HEK293 (cell line): ENCODE measurements around the gene ZNF473.
A peak's percentile ranks its signal among the peaks of the same experiment; 100 is the strongest.

Experiments
- CTCF ChIA-PET: fragments of 350-600 bp; formaldehyde crosslinking; extraction: SDS; loops from one replicate; lab custom pipeline; 2021; ENCODE audit warnings: antibody characterized with exemption; lab: Yijun Ruan, JAX
- POLR2A ChIA-PET: fragments of 300-600 bp; formaldehyde crosslinking; extraction: SDS; loops from one replicate; lab custom pipeline; 2020; ENCODE audit warnings: antibody characterized with exemption, inconsistent platforms; lab: Yijun Ruan, JAX
- H3K27ac ChIP-seq: fragments of 200-500 bp; sonication (Bioruptor generic); 2 replicates; pipeline ENCODE4 v1.5.1; 2014; ENCODE audit warnings: low read depth, low read length, control low read depth, inconsistent platforms; ENCODE audit errors: extremely low read depth
- H3K36me3 ChIP-seq, 2 experiments: fragments of 200-500 bp in 1 of 2; sonication (Bioruptor generic) in 1 of 2; 1 replicate in 1 of 2; 2 replicates in 1 of 2; pipeline ENCODE4 v1.5.1; 2014 to 2017; ENCODE audit warnings: inconsistent platforms in 2 of 2, low read length in 2 of 2; ENCODE audit not compliant: control insufficient read depth in 2 of 2, insufficient read depth in 1 of 2
- H3K4me1 ChIP-seq: fragments of 200-500 bp; sonication (Bioruptor generic); 2 replicates; pipeline ENCODE4 v1.5.1; 2014; ENCODE audit warnings: mild to moderate bottlenecking, low read length, inconsistent platforms; ENCODE audit not compliant: control insufficient read depth, insufficient read depth
- H3K4me3 ChIP-seq: 2 replicates; pipeline ENCODE4 v1.5.1; 2011; ENCODE audit warnings: low read depth, mild to moderate bottlenecking, control low read depth, low read length, moderate library complexity
- H3K9me3 ChIP-seq: fragments of 200-500 bp; sonication (Bioruptor generic); 2 replicates; pipeline ENCODE4 v1.5.1; 2014; ENCODE audit warnings: low read depth, low read length, inconsistent platforms; ENCODE audit not compliant: control insufficient read depth, insufficient read depth
- GFI1B ChIP-seq: fragments of 450-650 bp; formaldehyde crosslinking; IDR thresholded peaks from 2 replicates; pipeline ENCODE4 v1.5.1; 2016; ENCODE audit warnings: missing biosample characterization, missing genetic modification characterization
- GLIS1 ChIP-seq: fragments of 450-650 bp; formaldehyde crosslinking; IDR thresholded peaks from 2 replicates; pipeline ENCODE4 v1.5.1; 2016; ENCODE audit warnings: missing biosample characterization, missing genetic modification characterization
- IKZF3 ChIP-seq: fragments of 450-650 bp; IDR thresholded peaks from 2 replicates; pipeline ENCODE4 v1.5.0; 2018; ENCODE audit warnings: missing biosample characterization, mild to moderate bottlenecking, missing genetic modification characterization, moderate library complexity
- OVOL3 ChIP-seq: fragments of 450-650 bp; formaldehyde crosslinking; IDR thresholded peaks from 2 replicates; pipeline ENCODE4 v1.5.1; 2016; ENCODE audit warnings: missing biosample characterization, missing genetic modification characterization
- SCRT1 ChIP-seq: fragments of 450-650 bp; formaldehyde crosslinking; IDR thresholded peaks from 2 replicates; pipeline ENCODE4 v1.5.1; 2016; ENCODE audit warnings: missing biosample characterization, missing genetic modification characterization, borderline replicate concordance
- WT1 ChIP-seq: fragments of 450-650 bp; formaldehyde crosslinking; IDR thresholded peaks from 2 replicates; pipeline ENCODE4 v1.5.1; 2016; ENCODE audit warnings: missing biosample characterization, missing genetic modification characterization
- ZEB2 ChIP-seq: fragments of 450-650 bp; formaldehyde crosslinking; IDR thresholded peaks from 2 replicates; pipeline ENCODE4 v1.5.1; 2016; ENCODE audit warnings: missing biosample characterization, missing genetic modification characterization
- ZNF121 ChIP-seq: fragments of 450-650 bp; formaldehyde crosslinking; IDR thresholded peaks from 2 replicates; pipeline ENCODE4 v1.5.1; 2016; ENCODE audit warnings: missing biosample characterization, missing genetic modification characterization
- ZNF138 ChIP-seq: fragments of 450-650 bp; formaldehyde crosslinking; IDR thresholded peaks from 2 replicates; pipeline ENCODE4 v1.5.1; 2016; ENCODE audit warnings: missing biosample characterization, missing genetic modification characterization, borderline replicate concordance
- ZNF175 ChIP-seq: fragments of 450-650 bp; formaldehyde crosslinking; IDR thresholded peaks from 2 replicates; pipeline ENCODE4 v1.5.1; 2016; ENCODE audit warnings: missing biosample characterization, missing genetic modification characterization
- ZNF2 ChIP-seq: fragments of 450-650 bp; formaldehyde crosslinking; IDR thresholded peaks from 2 replicates; pipeline ENCODE4 v1.5.1; 2016; ENCODE audit warnings: missing biosample characterization, missing genetic modification characterization
- ZNF214 ChIP-seq: fragments of 450-650 bp; formaldehyde crosslinking; IDR thresholded peaks from 2 replicates; pipeline ENCODE4 v1.5.1; 2017; ENCODE audit warnings: missing biosample characterization, mild to moderate bottlenecking, missing genetic modification characterization, borderline replicate concordance
- ZNF221 ChIP-seq: fragments of 450-650 bp; formaldehyde crosslinking; IDR thresholded peaks from 2 replicates; pipeline ENCODE4 v1.5.1; 2017; ENCODE audit warnings: missing biosample characterization, missing genetic modification characterization, borderline replicate concordance
- ZNF416 ChIP-seq: fragments of 450-650 bp; formaldehyde crosslinking; IDR thresholded peaks from 2 replicates; pipeline ENCODE4 v1.5.1; 2016; ENCODE audit warnings: missing biosample characterization, missing genetic modification characterization
- ZNF548 ChIP-seq: fragments of 450-650 bp; formaldehyde crosslinking; IDR thresholded peaks from 2 replicates; pipeline ENCODE4 v1.5.1; 2016; ENCODE audit warnings: missing biosample characterization, missing genetic modification characterization
- ZNF585B ChIP-seq: fragments of 450-650 bp; formaldehyde crosslinking; IDR thresholded peaks from 2 replicates; pipeline ENCODE4 v1.5.1; 2016; ENCODE audit warnings: missing biosample characterization, missing genetic modification characterization
- TF ChIP-seq, protein P1 (sequence below): fragments of 450-650 bp; formaldehyde crosslinking; IDR thresholded peaks from 2 replicates; pipeline ENCODE4 v1.5.1; 2016; ENCODE audit warnings: missing biosample characterization, missing genetic modification characterization
- TF ChIP-seq, protein P2 (sequence below): fragments of 450-650 bp; formaldehyde crosslinking; IDR thresholded peaks from 2 replicates; pipeline ENCODE4 v1.5.1; 2016; ENCODE audit warnings: missing biosample characterization, missing genetic modification characterization
- TF ChIP-seq, protein P3 (sequence below): fragments of 450-650 bp; formaldehyde crosslinking; IDR thresholded peaks from 2 replicates; pipeline ENCODE4 v1.5.1; 2017; ENCODE audit warnings: missing biosample characterization, missing genetic modification characterization
- TF ChIP-seq, protein P4 (sequence below): fragments of 450-650 bp; formaldehyde crosslinking; IDR thresholded peaks from 2 replicates; pipeline ENCODE4 v1.5.0; 2017; ENCODE audit warnings: missing biosample characterization, missing genetic modification characterization, borderline replicate concordance
- TF ChIP-seq, protein P5 (sequence below): fragments of 450-650 bp; formaldehyde crosslinking; IDR thresholded peaks from 2 replicates; pipeline ENCODE4 v1.5.1; 2017; ENCODE audit warnings: missing biosample characterization, mild to moderate bottlenecking, missing genetic modification characterization, moderate library complexity

Gene ZNF473

DNA sequence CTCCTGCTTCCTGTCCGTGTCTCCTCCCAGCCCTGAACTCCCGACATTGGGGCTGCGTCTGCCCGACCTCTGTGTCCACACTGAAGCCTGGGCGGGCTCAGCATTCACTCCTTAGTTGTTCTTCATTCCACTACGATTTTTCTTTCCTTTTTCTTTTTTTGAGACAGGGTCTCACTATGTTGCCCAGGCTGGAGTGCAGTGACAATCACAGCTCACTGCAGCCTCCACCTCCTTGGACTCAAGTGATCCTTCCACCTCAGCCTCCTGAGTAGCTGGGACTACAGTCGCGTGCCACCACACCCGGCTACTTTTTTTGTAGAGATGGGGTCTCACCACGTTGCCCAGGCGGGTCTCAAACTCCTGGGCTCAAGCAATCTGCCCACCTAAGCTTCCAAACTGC is 41.3 kb upstream of the ZNF473 start:
- POLR2A ChIA-PET, result no interaction called here
- CTCF ChIA-PET, result interaction anchor here (0.6 to 7.9 kb wide), 18 partner anchors 8 to 200 kb away, joined by 3 to 99 read pairs (median 4); partner anchors contain the start of gene ZNF473
- no peak overlapping the region for H3K27ac ChIP-seq

DNA sequence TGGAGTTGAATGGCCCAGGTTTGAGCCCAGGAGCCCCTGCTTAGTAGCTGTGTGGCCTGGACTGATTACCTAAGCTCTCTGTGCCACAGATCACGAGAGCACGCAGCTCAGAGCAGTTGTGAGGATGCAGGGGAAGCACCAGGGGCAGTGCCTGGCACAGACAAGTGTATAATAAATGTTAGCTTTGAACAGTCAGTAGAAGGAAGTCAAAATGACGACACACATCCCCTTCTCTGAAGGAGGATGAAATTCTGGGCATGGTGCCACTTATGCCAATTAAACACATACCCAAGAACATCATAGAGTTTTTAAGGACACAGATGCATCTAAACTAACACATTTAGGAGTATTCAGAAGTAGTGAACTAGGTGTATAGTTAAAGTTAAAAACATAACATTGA is 39.9 kb upstream of the ZNF473 start:
- Histone ChIP-seq H3K4me3 (no peak overlapping the region), H3K4me1 (no peaks in the 10 kb centered on the region), H3K9me3 (no peaks in the 10 kb centered on the region), H3K36me3 (peaks cover 0 to 46% of the 10 kb centered on the region in 2 experiments; a peak in 2 of 3 replicates), H3K27ac (no peak overlapping the region)
- ChIA-PET CTCF (interaction anchor here (1.2 to 7.9 kb wide), 4 partner anchors 14 to 57 kb away, joined by 3 to 99 read pairs (median 5); partner anchors contain the start of genes ATF5 and NUP62), POLR2A (no interaction called here)
- TF ChIP-seq, protein P1, sequence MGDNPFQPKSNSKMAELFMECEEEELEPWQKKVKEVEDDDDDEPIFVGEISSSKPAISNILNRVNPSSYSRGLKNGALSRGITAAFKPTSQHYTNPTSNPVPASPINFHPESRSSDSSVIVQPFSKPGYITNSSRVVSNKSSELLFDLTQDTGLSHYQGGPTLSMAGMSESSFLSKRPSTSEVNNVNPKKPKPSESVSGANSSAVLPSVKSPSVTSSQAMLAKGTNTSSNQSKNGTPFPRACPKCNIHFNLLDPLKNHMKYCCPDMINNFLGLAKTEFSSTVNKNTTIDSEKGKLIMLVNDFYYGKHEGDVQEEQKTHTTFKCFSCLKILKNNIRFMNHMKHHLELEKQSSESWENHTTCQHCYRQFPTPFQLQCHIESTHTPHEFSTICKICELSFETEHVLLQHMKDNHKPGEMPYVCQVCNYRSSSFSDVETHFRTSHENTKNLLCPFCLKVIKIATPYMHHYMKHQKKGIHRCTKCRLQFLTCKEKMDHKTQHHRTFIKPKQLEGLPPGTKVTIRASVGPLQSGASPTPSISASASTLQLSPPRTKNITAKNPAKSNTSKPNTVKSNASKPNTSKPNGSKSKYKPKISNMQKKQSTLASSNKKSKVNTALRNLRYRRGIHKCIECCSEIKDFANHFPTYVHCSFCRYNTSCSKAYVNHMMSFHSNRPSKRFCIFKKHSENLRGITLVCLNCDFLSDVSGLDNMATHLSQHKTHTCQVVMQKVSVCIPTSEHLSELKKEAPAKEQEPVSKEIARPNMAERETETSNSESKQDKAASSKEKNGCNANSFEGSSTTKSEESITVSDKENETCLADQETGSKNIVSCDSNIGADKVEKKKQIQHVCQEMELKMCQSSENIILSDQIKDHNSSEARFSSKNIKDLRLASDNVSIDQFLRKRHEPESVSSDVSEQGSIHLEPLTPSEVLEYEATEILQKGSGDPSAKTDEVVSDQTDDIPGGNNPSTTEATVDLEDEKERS (tag by site-specific recombination), result no peak
- no peak for TF ChIP-seq ZNF175
- TF ChIP-seq, protein P2, sequence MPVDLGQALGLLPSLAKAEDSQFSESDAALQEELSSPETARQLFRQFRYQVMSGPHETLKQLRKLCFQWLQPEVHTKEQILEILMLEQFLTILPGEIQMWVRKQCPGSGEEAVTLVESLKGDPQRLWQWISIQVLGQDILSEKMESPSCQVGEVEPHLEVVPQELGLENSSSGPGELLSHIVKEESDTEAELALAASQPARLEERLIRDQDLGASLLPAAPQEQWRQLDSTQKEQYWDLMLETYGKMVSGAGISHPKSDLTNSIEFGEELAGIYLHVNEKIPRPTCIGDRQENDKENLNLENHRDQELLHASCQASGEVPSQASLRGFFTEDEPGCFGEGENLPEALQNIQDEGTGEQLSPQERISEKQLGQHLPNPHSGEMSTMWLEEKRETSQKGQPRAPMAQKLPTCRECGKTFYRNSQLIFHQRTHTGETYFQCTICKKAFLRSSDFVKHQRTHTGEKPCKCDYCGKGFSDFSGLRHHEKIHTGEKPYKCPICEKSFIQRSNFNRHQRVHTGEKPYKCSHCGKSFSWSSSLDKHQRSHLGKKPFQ, result no peak
- no peak for TF ChIP-seq GLIS1
- TF ChIP-seq, protein P3, sequence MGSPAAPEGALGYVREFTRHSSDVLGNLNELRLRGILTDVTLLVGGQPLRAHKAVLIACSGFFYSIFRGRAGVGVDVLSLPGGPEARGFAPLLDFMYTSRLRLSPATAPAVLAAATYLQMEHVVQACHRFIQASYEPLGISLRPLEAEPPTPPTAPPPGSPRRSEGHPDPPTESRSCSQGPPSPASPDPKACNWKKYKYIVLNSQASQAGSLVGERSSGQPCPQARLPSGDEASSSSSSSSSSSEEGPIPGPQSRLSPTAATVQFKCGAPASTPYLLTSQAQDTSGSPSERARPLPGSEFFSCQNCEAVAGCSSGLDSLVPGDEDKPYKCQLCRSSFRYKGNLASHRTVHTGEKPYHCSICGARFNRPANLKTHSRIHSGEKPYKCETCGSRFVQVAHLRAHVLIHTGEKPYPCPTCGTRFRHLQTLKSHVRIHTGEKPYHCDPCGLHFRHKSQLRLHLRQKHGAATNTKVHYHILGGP (tag by site-specific recombination), result no peak
- no peak for TF ChIP-seq ZNF2 (tag by site-specific recombination)
- no peak for TF ChIP-seq ZNF416 (tag by site-specific recombination)
- TF ChIP-seq, protein P4, sequence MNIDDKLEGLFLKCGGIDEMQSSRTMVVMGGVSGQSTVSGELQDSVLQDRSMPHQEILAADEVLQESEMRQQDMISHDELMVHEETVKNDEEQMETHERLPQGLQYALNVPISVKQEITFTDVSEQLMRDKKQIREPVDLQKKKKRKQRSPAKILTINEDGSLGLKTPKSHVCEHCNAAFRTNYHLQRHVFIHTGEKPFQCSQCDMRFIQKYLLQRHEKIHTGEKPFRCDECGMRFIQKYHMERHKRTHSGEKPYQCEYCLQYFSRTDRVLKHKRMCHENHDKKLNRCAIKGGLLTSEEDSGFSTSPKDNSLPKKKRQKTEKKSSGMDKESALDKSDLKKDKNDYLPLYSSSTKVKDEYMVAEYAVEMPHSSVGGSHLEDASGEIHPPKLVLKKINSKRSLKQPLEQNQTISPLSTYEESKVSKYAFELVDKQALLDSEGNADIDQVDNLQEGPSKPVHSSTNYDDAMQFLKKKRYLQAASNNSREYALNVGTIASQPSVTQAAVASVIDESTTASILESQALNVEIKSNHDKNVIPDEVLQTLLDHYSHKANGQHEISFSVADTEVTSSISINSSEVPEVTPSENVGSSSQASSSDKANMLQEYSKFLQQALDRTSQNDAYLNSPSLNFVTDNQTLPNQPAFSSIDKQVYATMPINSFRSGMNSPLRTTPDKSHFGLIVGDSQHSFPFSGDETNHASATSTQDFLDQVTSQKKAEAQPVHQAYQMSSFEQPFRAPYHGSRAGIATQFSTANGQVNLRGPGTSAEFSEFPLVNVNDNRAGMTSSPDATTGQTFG, result no peak
- TF ChIP-seq GFI1B (tag by site-specific recombination), result no peak
- TF ChIP-seq WT1, result no peak
- no peak for TF ChIP-seq SCRT1
- no peak for TF ChIP-seq ZNF221 (tag by site-specific recombination)
- TF ChIP-seq ZNF585B (tag by site-specific recombination), result no peak
- TF ChIP-seq OVOL3, result no peak
- TF ChIP-seq ZNF548 (tag by site-specific recombination), result no peak
- TF ChIP-seq IKZF3 (tag by site-specific recombination), result no peak
- no peak for TF ChIP-seq ZNF214 (tag by site-specific recombination)
- TF ChIP-seq ZEB2 (tag by site-specific recombination), result no peak
- TF ChIP-seq, protein P5, sequence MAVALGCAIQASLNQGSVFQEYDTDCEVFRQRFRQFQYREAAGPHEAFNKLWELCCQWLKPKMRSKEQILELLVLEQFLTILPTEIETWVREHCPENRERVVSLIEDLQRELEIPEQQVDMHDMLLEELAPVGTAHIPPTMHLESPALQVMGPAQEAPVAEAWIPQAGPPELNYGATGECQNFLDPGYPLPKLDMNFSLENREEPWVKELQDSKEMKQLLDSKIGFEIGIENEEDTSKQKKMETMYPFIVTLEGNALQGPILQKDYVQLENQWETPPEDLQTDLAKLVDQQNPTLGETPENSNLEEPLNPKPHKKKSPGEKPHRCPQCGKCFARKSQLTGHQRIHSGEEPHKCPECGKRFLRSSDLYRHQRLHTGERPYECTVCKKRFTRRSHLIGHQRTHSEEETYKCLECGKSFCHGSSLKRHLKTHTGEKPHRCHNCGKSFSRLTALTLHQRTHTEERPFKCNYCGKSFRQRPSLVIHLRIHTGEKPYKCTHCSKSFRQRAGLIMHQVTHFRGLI, result no peak

More for the DNA sequence above, 41.3 kb upstream of the ZNF473 start:
- TF ChIP-seq ZNF121 (tag by site-specific recombination), result peak; percentile 83
- no peak for TF ChIP-seq ZNF138 (tag by site-specific recombination)
- Histone ChIP-seq H3K9me3 (no peaks in the 10 kb centered on the region), H3K36me3 (peaks cover 0 to 42% of the 10 kb centered on the region in 2 experiments; a peak in 2 of 3 replicates), H3K4me1 (no peaks in the 10 kb centered on the region), H3K4me3 (no peak overlapping the region)
